Suprapubic skin (tissue), 4 donors: Measurements from ENCODE around the gene TOMM40L. TPM values are rescaled to one million over a fixed set of nuclear protein-coding genes. Genes with fewer than 3 reads are reported as not detected.

ENCODE experiments used
- DNase-seq, 2 donors: peaks; one replicate each; pipeline ENCODE4 v3.0.0-alpha.2; 2019; ENCODE audit warnings: low spot score in 2 of 2
- H3K27ac ChIP-seq: fragments of 200-600 bp; sonication (generic); one replicate; pipeline ENCODE4 v1.5.1; 2019
- H3K27me3 ChIP-seq: fragments of 200-600 bp; sonication (generic); one replicate; pipeline ENCODE4 v1.5.1; 2019
- H3K36me3 ChIP-seq: fragments of 200-600 bp; sonication (generic); one replicate; pipeline ENCODE4 v1.5.1; 2019
- H3K4me1 ChIP-seq: fragments of 200-600 bp; sonication (generic); one replicate; pipeline ENCODE4 v1.5.1; 2019
- H3K4me3 ChIP-seq: fragments of 200-600 bp; sonication (generic); one replicate; pipeline ENCODE4 v1.5.1; 2019; ENCODE audit warnings: mild to moderate bottlenecking
- H3K9me3 ChIP-seq: fragments of 200-600 bp; sonication (generic); one replicate; pipeline ENCODE4 v1.5.1; 2019
- EP300 ChIP-seq: sonication (generic); formaldehyde crosslinking; IDR thresholded peaks from one replicate; pipeline ENCODE4 v1.6.1; 2017; ENCODE audit warnings: antibody characterized with exemption
- POLR2A ChIP-seq, 2 donors: fragments of 450-650 bp; IDR thresholded peaks; one replicate each; pipeline ENCODE4 v1.6.1; 2017; ENCODE audit warnings: antibody characterized with exemption in 2 of 2, mild to moderate bottlenecking in 2 of 2, moderate library complexity in 2 of 2
- POLR2AphosphoS5 ChIP-seq, 3 donors: sonication (generic); formaldehyde crosslinking; IDR thresholded peaks; one replicate each; pipeline ENCODE4 v1.6.1; 2017; ENCODE audit warnings: antibody characterized with exemption in 3 of 3
- WGBS: methylation state at CpG from one replicate; pipeline ENCODE4 v1.1.5; 2018; 5-methylcytosine and 5-hydroxymethylcytosine counted together
- total RNA-seq, 4 donors: library from RNA; depleted of rRNA; stranded (reverse); fragments of >200 nt; gene quantifications; one replicate each; pipeline ENCODE4 v1.1.0, GENCODE V29; 2016
- TF ChIP-seq, protein P1 (sequence below), 2 donors: fragments of 200-600 bp in 1 of 2; fragments of 450-650 bp in 1 of 2; sonication (generic) in 1 of 2; IDR thresholded peaks; one replicate each; pipeline ENCODE4 v1.5.1; 2016 to 2019; ENCODE audit warnings: antibody characterized with exemption in 2 of 2, mild to moderate bottlenecking in 1 of 2, moderate library complexity in 1 of 2

Gene TOMM40L
- 10 to 100 TPM in 2 of 4 donors, 1 to 10 TPM in 2; 6.7 to 21.0 (median 8.7) TPM for total RNA-seq

DNA sequence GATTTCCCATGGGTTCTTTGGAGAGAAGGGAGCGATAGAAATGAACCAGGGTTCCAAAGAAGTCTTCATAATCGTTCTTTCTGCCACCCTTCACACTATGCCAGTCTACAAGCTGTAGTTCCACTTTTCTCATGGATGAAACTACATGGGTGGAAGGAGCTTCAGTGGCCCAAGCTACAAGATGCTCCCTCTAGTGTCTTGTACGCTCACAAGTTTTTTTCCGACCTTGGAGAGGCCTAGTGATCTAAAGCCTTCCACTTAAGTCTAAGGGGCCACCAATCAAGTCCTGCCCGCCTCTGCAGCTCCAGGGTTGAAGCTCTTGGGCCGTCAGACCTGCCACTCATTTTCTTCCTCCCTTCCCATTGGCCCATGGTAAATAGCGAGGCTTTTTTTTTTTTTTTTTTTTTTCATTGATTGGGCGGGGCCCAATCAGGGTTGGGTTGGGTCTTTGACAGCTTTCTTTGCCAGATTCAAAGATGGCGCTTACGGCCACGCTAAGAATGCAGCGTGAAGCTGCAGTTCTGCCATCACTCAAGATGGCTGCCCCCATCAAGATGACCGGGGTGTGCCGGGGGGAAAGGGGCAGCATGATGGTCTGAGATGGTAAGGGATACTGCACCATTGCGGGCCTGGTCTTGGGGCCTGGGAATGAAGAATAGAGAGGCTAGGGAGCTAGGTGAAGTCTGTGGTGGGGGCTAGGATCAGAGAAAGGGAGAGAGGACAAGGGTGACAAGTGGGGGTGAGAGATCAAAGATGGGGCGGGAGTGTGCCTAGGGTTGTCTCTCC is at the start of gene TOMM40L:
Gene TOMM40L (plus strand): TSS at position 527 of the 786 bp plus-strand sequence. CDS start 430 bp downstream, outside the sequence.
- Histone ChIP-seq H3K9me3 (no peaks in the 10 kb centered on the region), H3K4me1 (peaks cover 28% of the 10 kb centered on the region), H3K36me3 (peaks cover 26% of the 10 kb centered on the region), H3K27ac (peak within 1 kb of the TSS; percentile 0), H3K4me3 (peak within 1 kb of the TSS; percentile 54), H3K27me3 (no peaks in the 10 kb centered on the region)
- DNase-seq, result peak; percentile 94 to 95
- TF ChIP-seq, protein P1, sequence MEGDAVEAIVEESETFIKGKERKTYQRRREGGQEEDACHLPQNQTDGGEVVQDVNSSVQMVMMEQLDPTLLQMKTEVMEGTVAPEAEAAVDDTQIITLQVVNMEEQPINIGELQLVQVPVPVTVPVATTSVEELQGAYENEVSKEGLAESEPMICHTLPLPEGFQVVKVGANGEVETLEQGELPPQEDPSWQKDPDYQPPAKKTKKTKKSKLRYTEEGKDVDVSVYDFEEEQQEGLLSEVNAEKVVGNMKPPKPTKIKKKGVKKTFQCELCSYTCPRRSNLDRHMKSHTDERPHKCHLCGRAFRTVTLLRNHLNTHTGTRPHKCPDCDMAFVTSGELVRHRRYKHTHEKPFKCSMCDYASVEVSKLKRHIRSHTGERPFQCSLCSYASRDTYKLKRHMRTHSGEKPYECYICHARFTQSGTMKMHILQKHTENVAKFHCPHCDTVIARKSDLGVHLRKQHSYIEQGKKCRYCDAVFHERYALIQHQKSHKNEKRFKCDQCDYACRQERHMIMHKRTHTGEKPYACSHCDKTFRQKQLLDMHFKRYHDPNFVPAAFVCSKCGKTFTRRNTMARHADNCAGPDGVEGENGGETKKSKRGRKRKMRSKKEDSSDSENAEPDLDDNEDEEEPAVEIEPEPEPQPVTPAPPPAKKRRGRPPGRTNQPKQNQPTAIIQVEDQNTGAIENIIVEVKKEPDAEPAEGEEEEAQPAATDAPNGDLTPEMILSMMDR (IDR thresholded peaks at IDR 0.05), result peak; percentile 50 to 58
- TF ChIP-seq POLR2A (IDR thresholded peaks at IDR 0.05), result no peak
- 4% methylated on average over 16 of the region's 16 CpGs for WGBS

DNA sequence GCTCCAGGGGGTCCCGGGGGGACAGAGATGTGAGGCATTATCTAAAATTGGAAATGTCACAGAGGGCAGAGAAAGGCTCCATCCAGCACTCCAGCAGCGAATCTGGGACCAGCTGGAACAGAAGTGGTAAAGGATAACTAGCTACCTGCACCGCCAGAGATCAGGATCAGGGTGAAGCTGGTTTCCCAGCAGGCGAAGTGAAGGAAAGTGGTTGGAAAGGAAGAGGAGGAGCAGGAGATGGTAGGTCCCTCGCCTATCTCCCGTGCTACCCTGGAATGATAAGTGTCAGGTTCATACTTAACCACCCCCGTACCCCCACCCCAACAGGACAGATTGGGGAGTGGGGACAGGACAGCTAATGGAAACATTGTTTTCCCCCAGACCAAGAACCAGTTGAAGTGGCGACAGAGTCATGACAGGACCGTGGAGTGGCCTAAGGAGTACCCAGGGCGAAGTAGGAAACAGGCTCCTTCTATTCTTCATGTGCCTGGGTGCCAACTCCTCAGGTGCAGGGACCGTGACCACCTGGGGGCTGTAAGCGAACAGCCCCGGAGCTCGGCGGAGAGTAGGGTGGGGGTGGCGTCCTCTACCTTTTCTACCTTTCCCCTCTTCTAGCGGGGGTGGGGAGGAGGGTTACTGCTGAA is 49.3 kb upstream of the TOMM40L start:
- Histone ChIP-seq H3K27me3 (no peaks in the 10 kb centered on the region), H3K36me3 (peaks cover 41% of the 10 kb centered on the region), H3K4me3 (peak overlapping the region; percentile 71), H3K27ac (peak overlapping the region; percentile 86), H3K4me1 (peaks cover 51% of the 10 kb centered on the region), H3K9me3 (no peaks in the 10 kb centered on the region)
- DNase-seq, result no peak
- WGBS, result 10% methylated on average over 17 of the region's 17 CpGs
- TF ChIP-seq EP300 (no peak), POLR2AphosphoS5 (IDR thresholded peaks at IDR 0.05) (no peak), POLR2A (IDR thresholded peaks at IDR 0.05) (no peak)
- TF ChIP-seq, protein P1 (IDR thresholded peaks at IDR 0.05), result no peak

DNA sequence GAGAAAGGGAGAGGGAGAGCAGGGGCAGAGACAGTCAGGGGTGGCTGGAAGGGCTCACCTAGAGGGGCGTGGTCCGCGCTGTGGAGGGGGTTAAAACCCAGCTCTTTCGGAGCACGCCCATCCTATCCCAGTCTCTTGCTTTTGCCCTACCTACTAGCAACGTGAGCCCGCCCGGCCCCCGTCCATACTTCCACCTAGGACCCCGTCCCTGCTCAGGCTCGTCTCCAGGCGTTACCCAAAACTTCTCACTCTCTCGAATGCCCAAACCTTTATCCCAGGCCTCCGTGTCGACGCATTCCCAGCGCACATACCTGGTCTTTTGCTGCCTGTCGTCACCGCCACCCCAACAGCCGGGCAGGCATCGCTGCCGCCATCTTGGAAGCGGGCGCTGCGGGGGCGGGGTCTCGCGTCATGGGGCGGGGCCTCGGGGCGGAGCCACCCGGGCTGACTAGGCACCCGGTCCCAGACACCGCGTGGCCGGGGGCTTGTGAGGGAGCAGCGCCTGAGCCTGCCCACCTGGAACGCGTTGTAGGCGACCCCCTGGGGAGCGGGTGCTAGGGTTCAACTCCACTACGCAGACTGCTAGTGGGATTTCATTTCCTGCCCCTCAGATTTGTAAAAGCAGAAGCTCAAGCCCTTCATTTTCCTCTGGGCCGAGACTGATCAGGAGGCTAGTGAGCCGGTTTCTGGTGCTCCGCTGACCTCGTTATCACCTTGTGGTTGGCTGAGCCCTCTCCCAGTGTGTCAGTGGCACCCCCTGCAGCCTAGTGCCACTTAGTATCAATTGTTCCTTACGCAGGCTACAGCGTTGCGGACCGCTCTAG is 48.5 kb upstream of the TOMM40L start, which contains the start of gene B4GALT3:
Gene B4GALT3 (minus strand): TSS at position 396 of the 824 bp plus-strand sequence. CDS start 1,447 bp downstream, outside the sequence.
- Histone ChIP-seq H3K27me3 (no peaks in the 10 kb centered on the region), H3K4me1 (peaks cover 52% of the 10 kb centered on the region), H3K4me3 (peak within 1 kb of the TSS; percentile 71), H3K27ac (peak within 1 kb of the TSS; percentile 86), H3K9me3 (no peaks in the 10 kb centered on the region), H3K36me3 (peaks cover 33% of the 10 kb centered on the region)
- WGBS, result 6% methylated on average over 28 of the region's 50 CpGs
- TF ChIP-seq, protein P1 (IDR thresholded peaks at IDR 0.05), result no peak
- TF ChIP-seq POLR2A (IDR thresholded peaks at IDR 0.05) (peak in 1 of 2 donors; percentile 81), POLR2AphosphoS5 (IDR thresholded peaks at IDR 0.05) (peak in 2 of 3 donors; percentile 46 to 69)
- peak; percentile 94 for DNase-seq

DNA sequence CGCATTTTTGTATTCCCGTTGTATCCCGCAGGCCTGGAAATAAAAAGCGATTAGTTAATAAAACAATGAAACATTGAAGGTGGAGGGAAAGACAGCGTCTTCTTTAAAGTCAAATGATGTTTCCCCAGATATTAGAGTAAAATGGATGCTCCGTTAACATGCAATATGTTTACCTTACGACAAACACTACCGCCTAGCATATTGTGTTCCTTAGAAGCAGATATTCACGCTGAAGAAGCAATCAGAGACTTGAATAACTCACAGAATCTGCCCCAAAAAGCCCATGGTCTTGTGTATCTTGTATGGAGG is 48.0 kb upstream of the TOMM40L start:
- Histone ChIP-seq H3K27ac (peak overlapping the region; percentile 86), H3K4me3 (peak overlapping the region; percentile 71), H3K36me3 (peaks cover 28% of the 10 kb centered on the region), H3K9me3 (no peaks in the 10 kb centered on the region), H3K4me1 (peaks cover 52% of the 10 kb centered on the region), H3K27me3 (no peaks in the 10 kb centered on the region)
- no peak for TF ChIP-seq EP300
- TF ChIP-seq, protein P1 (IDR thresholded peaks at IDR 0.05), result no peak
- no peak for TF ChIP-seq POLR2A (IDR thresholded peaks at IDR 0.05)
- TF ChIP-seq POLR2AphosphoS5 (IDR thresholded peaks at IDR 0.05), result no peak
- no peak for DNase-seq
- WGBS, result 58% methylated on average over 9 of the region's 9 CpGs
